ENCODE measurements around the gene KIAA1958.

- no peak for TF ChIP-seq CTCF (IDR thresholded peaks at IDR 0.05; ENCODE audit: low read depth, low read length)
- TF ChIP-seq EZH2phosphoT487 (IDR thresholded peaks at IDR 0.05; ENCODE audit: low read depth), result no peak
Measured at GRCh38 chr9:112526973-112527372, 40.3 kb downstream of the KIAA1958 start.

All from OCI-LY3 (cell line).